NCI-H1105 (cell line): ENCODE measurements around the gene CCDC97.
"Not testable (repeated sequence)": the region's sequence is repeated elsewhere in the genome, so short reads cannot be mapped to it uniquely, and the experiment has no call there.

Experiments
- DNase-seq: peaks from one replicate; lab custom pipeline; 2025; lab: John Stamatoyannopoulos, UW

CCDC97 gene

DNA sequence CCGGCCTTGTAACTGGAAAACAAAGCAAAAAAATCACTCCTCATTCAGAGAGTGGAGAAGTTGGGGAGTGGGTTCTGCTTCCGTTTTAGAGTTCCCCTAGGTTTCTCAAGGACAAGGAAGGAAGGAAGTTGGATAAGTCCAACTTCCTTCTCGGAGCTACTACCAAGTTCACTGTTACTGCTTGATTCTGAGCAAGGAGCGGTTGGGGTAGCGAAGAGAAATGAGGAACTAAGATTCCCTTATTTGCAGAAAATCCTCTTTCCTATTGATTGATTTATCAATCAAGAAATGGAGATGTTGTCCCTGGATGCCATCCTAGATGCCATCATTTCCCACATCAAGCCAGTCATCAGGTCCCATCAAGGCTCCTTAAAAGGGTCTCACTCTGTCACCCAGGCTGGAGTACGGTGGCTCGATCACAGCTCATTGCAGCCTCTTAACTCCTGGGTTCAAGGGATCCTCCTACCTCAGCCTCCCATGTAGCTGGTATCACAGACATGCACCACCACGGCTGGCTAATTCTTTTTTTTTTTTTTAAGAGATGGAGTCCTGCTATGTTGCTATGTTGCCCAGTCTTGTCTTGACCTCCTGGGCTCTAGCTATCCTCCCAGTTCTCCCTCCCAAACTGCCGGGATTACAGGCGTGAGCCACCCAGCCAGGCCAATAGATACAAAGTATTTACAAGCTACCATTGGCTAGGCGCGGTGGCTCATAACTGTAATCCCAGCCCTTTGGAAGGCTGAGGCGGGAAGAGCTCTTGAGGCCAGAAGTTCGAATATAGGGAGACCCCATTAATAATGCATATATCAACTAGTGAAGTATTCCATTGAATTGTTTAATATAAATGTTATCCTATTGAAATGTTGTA is 54.8 kb downstream of the CCDC97 start:
- DNase-seq, result no peak

DNA sequence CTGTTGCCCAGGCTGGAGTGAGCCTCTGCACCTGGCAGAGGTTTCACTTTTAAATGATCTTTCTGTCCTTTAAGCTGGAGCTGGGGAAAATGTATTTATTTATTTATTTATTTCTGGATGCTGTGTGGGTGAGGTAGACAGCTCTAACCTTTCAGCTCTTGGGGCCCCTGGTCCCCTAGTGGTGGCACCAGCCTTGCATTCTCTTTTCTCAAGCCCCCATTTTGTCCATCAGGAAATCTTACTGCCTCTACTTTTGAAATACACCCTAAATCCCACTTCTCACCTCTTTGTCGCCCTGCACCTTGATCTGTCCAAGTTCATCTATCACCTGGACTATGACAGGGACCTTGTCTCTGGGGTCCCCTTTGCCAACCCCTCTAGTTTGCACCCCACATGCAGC is 56.1 kb downstream of the CCDC97 start:
- DNase-seq, result no peak

- DNase-seq, result no peak
Measured at GRCh38 chr19:41367848-41368301, 57.9 kb downstream of the CCDC97 start.

- no peak for DNase-seq
Measured at GRCh38 chr19:41369769-41370168, 59.8 kb downstream of the CCDC97 start.

- DNase-seq, result not testable (repeated sequence)
Measured at GRCh38 chr19:41371119-41371518, 61.1 kb downstream of the CCDC97 start.

- DNase-seq, result no peak
Measured at GRCh38 chr19:41371541-41371940, 61.6 kb downstream of the CCDC97 start.

- no peak for DNase-seq
Measured at GRCh38 chr19:41372501-41372900, 62.5 kb downstream of the CCDC97 start.

DNA sequence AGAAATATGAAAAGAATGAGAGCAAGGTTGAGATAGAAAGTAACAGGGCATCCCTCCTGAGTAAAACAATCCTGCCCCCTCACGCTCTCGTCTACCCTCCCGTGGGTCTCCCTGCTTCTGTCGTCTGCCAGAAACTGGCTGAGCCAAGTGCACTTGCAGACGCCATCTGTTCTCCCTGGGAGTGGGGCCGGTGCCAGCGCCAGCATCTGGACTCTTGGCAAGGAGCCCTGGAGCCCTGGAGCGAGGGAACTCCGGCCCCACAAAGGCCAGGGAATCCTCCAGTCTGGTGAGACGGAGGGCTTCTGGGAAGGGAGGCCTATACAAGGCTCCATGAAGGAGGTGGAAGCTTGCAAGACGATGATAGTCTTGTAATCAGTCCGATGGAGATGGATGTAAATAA is 64.0 kb downstream of the CCDC97 start:
- DNase-seq, result peak; percentile 94
